Vagina (tissue), 2 donors: ENCODE results near the gene CPVL. TPM values are rescaled to one million over a fixed set of nuclear protein-coding genes. Genes with fewer than 3 reads are reported as not detected.
A peak's percentile ranks its signal among the peaks of the same experiment; 100 is the strongest.

Source experiments
- DNase-seq, 2 donors: peaks; one replicate each; pipeline ENCODE4 v3.0.0-alpha.2; 2017; ENCODE audit errors: extremely low spot score in 2 of 2
- H3K27ac ChIP-seq: fragments of 200-600 bp; sonication (generic); one replicate; pipeline ENCODE4 v1.5.1; 2019
- H3K27me3 ChIP-seq: fragments of 200-600 bp; sonication (generic); one replicate; pipeline ENCODE4 v1.5.1; 2019
- H3K36me3 ChIP-seq, 2 donors: fragments of 200-600 bp; sonication (generic); one replicate each; pipeline ENCODE4 v1.5.1; 2017 to 2019
- H3K4me1 ChIP-seq: fragments of 200-600 bp; sonication (generic); one replicate; pipeline ENCODE4 v1.5.1; 2019
- H3K4me3 ChIP-seq, 2 donors: fragments of 200-600 bp; sonication (generic); 1 replicate in 1 of 2; 2 replicates in 1 of 2; pipeline ENCODE4 v1.5.1; 2016 to 2019
- H3K9me3 ChIP-seq: fragments of 200-600 bp; sonication (generic); one replicate; pipeline ENCODE4 v1.5.1; 2019
- CTCF ChIP-seq, 3 experiments: fragments of 450-650 bp in 2 of 3; fragments of 200-600 bp in 1 of 3; sonication (generic) in 1 of 3; IDR thresholded peaks; one replicate each; pipeline ENCODE4 v1.5.1; 2017 to 2019; ENCODE audit warnings: antibody characterized with exemption in 3 of 3, mild to moderate bottlenecking in 2 of 3, moderate library complexity in 2 of 3
- POLR2A ChIP-seq, 2 donors: fragments of 450-650 bp; IDR thresholded peaks; one replicate each; pipeline ENCODE4 v1.6.1; 2017; ENCODE audit warnings: antibody characterized with exemption in 2 of 2, mild to moderate bottlenecking in 2 of 2, moderate library complexity in 2 of 2
- POLR2AphosphoS5 ChIP-seq, 2 donors: sonication (generic); formaldehyde crosslinking; IDR thresholded peaks; one replicate each; pipeline ENCODE4 v1.9.0; 2017; ENCODE audit warnings: antibody characterized with exemption in 2 of 2, mild to moderate bottlenecking in 2 of 2, low read depth in 1 of 2; ENCODE audit not compliant: insufficient read depth in 1 of 2
- intact Hi-C: fragments of 100-400 bp; cut with DNase I; formaldehyde crosslinking; loops from one replicate; pipeline ENCODE4 v1.15.1; 2023
- total RNA-seq: library from RNA; depleted of rRNA; stranded (reverse); fragments of >200 nt; gene quantifications from one replicate; pipeline ENCODE4 v1.2.3, GENCODE V29; 2016

Gene CPVL
- total RNA-seq, 1 donor from 2014 or later, result 9.6 TPM

DNA sequence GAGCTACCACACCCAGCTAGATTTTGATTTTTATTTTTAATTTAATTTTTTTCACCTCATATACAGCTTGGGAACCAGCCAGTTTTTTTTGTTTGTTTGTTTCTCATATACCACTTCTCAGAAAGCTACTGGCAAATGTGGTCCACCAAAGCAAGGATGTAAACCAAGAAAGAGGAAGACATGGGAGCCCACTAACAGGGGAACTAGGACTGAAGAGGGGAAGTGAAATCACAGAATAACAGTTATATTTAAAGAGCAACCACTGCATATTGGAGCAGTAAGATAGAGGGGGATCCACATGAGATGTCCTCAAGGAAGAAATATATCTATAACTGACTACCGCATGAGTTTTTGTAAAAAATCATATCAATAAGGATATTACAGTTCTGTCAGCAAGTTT is 10.5 kb downstream of the CPVL start:
- Histone ChIP-seq H3K4me3 (no peak overlapping the region), H3K36me3 (no peaks in the 10 kb centered on the region), H3K27ac (no peak overlapping the region), H3K9me3 (no peaks in the 10 kb centered on the region), H3K27me3 (no peaks in the 10 kb centered on the region), H3K4me1 (no peaks in the 10 kb centered on the region)
- no peak for DNase-seq
- intact Hi-C loops, result no loop called here
- no peak for TF ChIP-seq CTCF (IDR thresholded peaks at IDR 0.05)
- TF ChIP-seq POLR2A (IDR thresholded peaks at IDR 0.05), result no peak
- TF ChIP-seq POLR2AphosphoS5 (IDR thresholded peaks at IDR 0.05; ENCODE audit: insufficient read depth in 1 of 2, low read depth in 1 of 2), result no peak

- Histone ChIP-seq H3K27me3 (no peaks in the 10 kb centered on the region), H3K4me3 (no peak overlapping the region), H3K9me3 (no peaks in the 10 kb centered on the region), H3K27ac (no peak overlapping the region), H3K4me1 (no peaks in the 10 kb centered on the region), H3K36me3 (no peaks in the 10 kb centered on the region)
- intact Hi-C loops, result no loop called here
- TF ChIP-seq POLR2AphosphoS5 (IDR thresholded peaks at IDR 0.05; ENCODE audit: insufficient read depth in 1 of 2, low read depth in 1 of 2), result no peak
- no peak for TF ChIP-seq CTCF (IDR thresholded peaks at IDR 0.05)
- TF ChIP-seq POLR2A (IDR thresholded peaks at IDR 0.05), result no peak
- no peak for DNase-seq
These were observed 13.4 kb downstream of the CPVL start for GRCh38 chr7:29132980-29133379.

GRCh38 chr7:29131678-29132077 is 14.7 kb downstream of the CPVL start:
- intact Hi-C loops, result no loop called here
- TF ChIP-seq POLR2A (IDR thresholded peaks at IDR 0.05), result no peak
- no peak for TF ChIP-seq CTCF (IDR thresholded peaks at IDR 0.05)
- DNase-seq, result no peak
- peaks cover 2% of the 10 kb centered on the region for H3K4me1 ChIP-seq
- H3K27me3 ChIP-seq, result no peaks in the 10 kb centered on the region
- no peaks in the 10 kb centered on the region for H3K36me3 ChIP-seq
- H3K4me3 ChIP-seq, result no peak overlapping the region
- no peak overlapping the region for H3K27ac ChIP-seq
- H3K9me3 ChIP-seq, result no peaks in the 10 kb centered on the region

DNA sequence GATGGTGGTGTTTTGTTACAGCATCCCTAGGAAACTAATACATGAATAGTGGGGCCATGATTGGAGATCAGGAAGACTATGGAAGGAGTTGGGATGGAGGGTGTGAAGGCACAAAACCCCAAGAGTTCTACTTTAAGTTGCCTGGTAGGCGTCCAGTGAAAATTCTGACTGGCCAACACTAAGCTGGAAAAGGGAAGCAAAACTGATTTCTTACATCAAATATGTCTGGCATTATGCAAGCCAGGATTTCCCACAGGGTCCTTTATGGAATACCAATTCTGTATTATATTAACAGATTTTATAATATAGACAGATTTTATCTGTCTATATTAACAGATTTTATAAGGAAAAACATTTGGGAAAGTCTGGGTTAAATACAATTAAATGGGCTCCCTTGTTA is 16.2 kb downstream of the CPVL start:
- DNase-seq, result no peak
- no peak for TF ChIP-seq POLR2AphosphoS5 (IDR thresholded peaks at IDR 0.05; ENCODE audit: insufficient read depth in 1 of 2, low read depth in 1 of 2)
- H3K9me3 ChIP-seq, result no peaks in the 10 kb centered on the region
- H3K4me3 ChIP-seq, result no peak overlapping the region
- H3K36me3 ChIP-seq, result no peaks in the 10 kb centered on the region
- peaks cover 5% of the 10 kb centered on the region for H3K4me1 ChIP-seq
- no peaks in the 10 kb centered on the region for H3K27me3 ChIP-seq
- H3K27ac ChIP-seq, result no peak overlapping the region
- intact Hi-C loops, result no loop called here

- Histone ChIP-seq H3K4me1 (peaks cover 5% of the 10 kb centered on the region), H3K27me3 (no peaks in the 10 kb centered on the region), H3K4me3 (no peak overlapping the region), H3K9me3 (no peaks in the 10 kb centered on the region), H3K36me3 (no peaks in the 10 kb centered on the region), H3K27ac (no peak overlapping the region)
- no peak for TF ChIP-seq POLR2A (IDR thresholded peaks at IDR 0.05)
- no peak for TF ChIP-seq CTCF (IDR thresholded peaks at IDR 0.05)
- peak in 1 of 2 donors; percentile 23 for TF ChIP-seq POLR2AphosphoS5 (IDR thresholded peaks at IDR 0.05; ENCODE audit: insufficient read depth in 1 of 2, low read depth in 1 of 2)
- intact Hi-C loops, result no loop called here
- DNase-seq, result peak in 1 of 2 donors; percentile 58
These were observed 18.8 kb downstream of the CPVL start for GRCh38 chr7:29127527-29127926.

GRCh38 chr7:29126804-29127203 is 19.5 kb downstream of the CPVL start:
- H3K4me3 ChIP-seq, result no peak overlapping the region
- intact Hi-C loops, result no loop called here
- DNase-seq, result peak in 1 of 2 donors; percentile 20
- H3K36me3 ChIP-seq, result no peaks in the 10 kb centered on the region
- no peaks in the 10 kb centered on the region for H3K9me3 ChIP-seq
- no peak overlapping the region for H3K27ac ChIP-seq
- H3K4me1 ChIP-seq, result peaks cover 5% of the 10 kb centered on the region
- TF ChIP-seq POLR2AphosphoS5 (IDR thresholded peaks at IDR 0.05; ENCODE audit: insufficient read depth in 1 of 2, low read depth in 1 of 2), result no peak
- H3K27me3 ChIP-seq, result no peaks in the 10 kb centered on the region
